Measurements from ENCODE around the gene LRRC27. TPM values are rescaled to one million over a fixed set of nuclear protein-coding genes. Genes with fewer than 3 reads are reported as not detected.

LRRC27 gene
- total RNA-seq, 1 donor from 2014 or later: 3.8 TPM

GRCh38 chr10:132341781-132342180 lies 9.8 kb downstream of the LRRC27 start:
- Histone ChIP-seq H3K27ac (replicated peaks) (no peak overlapping the region), H3K9me3 (replicated peaks) (no peaks in the 10 kb centered on the region), H3K4me3 (no peak overlapping the region), H3K4me1 (peaks cover 8% of the 10 kb centered on the region), H3K36me3 (peaks cover 15% of the 10 kb centered on the region), H3K27me3 (ENCODE audit: low read depth) (no peaks in the 10 kb centered on the region)
- TF ChIP-seq CTCF (IDR thresholded peaks at IDR 0.05; ENCODE audit: borderline replicate concordance): no peak
- no peak for DNase-seq
- intact Hi-C loops (cut with micrococcal nuclease): no loop called here

- H3K27me3 ChIP-seq (ENCODE audit: low read depth): no peaks in the 10 kb centered on the region
- no peak overlapping the region for H3K4me3 ChIP-seq
- no peaks in the 10 kb centered on the region for H3K9me3 ChIP-seq (replicated peaks)
- peaks cover 15% of the 10 kb centered on the region for H3K36me3 ChIP-seq
- TF ChIP-seq CTCF (IDR thresholded peaks at IDR 0.05; ENCODE audit: borderline replicate concordance): no peak
- intact Hi-C loops (cut with micrococcal nuclease): no loop called here
- no peak for DNase-seq
- H3K27ac ChIP-seq (replicated peaks): no peak overlapping the region
- H3K4me1 ChIP-seq: peaks cover under 1% of the 10 kb centered on the region
Measured at GRCh38 chr10:132342553-132342952, 10.6 kb downstream of the LRRC27 start.

- H3K4me3 ChIP-seq: no peak overlapping the region
- no peaks in the 10 kb centered on the region for H3K4me1 ChIP-seq
- intact Hi-C loops (cut with micrococcal nuclease): no loop called here
- H3K36me3 ChIP-seq: peaks cover 20% of the 10 kb centered on the region
- H3K27me3 ChIP-seq (ENCODE audit: low read depth): no peaks in the 10 kb centered on the region
- H3K9me3 ChIP-seq (replicated peaks): no peaks in the 10 kb centered on the region
- TF ChIP-seq CTCF (IDR thresholded peaks at IDR 0.05; ENCODE audit: borderline replicate concordance): no peak
- H3K27ac ChIP-seq (replicated peaks): no peak overlapping the region
- no peak for DNase-seq
Measured at GRCh38 chr10:132344386-132344785, 12.4 kb downstream of the LRRC27 start.

- Histone ChIP-seq H3K4me1 (no peaks in the 10 kb centered on the region), H3K27me3 (ENCODE audit: low read depth) (no peaks in the 10 kb centered on the region), H3K4me3 (no peak overlapping the region), H3K27ac (replicated peaks) (no peak overlapping the region), H3K9me3 (replicated peaks) (no peaks in the 10 kb centered on the region), H3K36me3 (peaks cover 20% of the 10 kb centered on the region)
- intact Hi-C loops (cut with micrococcal nuclease): no loop called here
- TF ChIP-seq CTCF (IDR thresholded peaks at IDR 0.05; ENCODE audit: borderline replicate concordance): no peak
- DNase-seq: no peak
Measured at GRCh38 chr10:132345345-132345744, 13.4 kb downstream of the LRRC27 start.

GRCh38 chr10:132346806-132347205 lies 14.8 kb downstream of the LRRC27 start:
- H3K36me3 ChIP-seq: peaks cover 28% of the 10 kb centered on the region

More at GRCh38 chr10:132346806-132347205, 14.8 kb downstream of the LRRC27 start:
- no peak overlapping the region for H3K27ac ChIP-seq (replicated peaks)
- no peak overlapping the region for H3K4me3 ChIP-seq
- TF ChIP-seq CTCF (IDR thresholded peaks at IDR 0.05; ENCODE audit: borderline replicate concordance): no peak
- no peaks in the 10 kb centered on the region for H3K27me3 ChIP-seq (ENCODE audit: low read depth)
- DNase-seq: no peak
- intact Hi-C loops (cut with micrococcal nuclease): no loop called here
- no peaks in the 10 kb centered on the region for H3K4me1 ChIP-seq
- H3K9me3 ChIP-seq (replicated peaks): no peaks in the 10 kb centered on the region
